ENCODE results near the gene NFX1.
"Not testable (repeated sequence)": the region's sequence is repeated elsewhere in the genome, so short reads cannot be mapped to it uniquely, and the experiment has no call there.

NFX1 gene

DNA sequence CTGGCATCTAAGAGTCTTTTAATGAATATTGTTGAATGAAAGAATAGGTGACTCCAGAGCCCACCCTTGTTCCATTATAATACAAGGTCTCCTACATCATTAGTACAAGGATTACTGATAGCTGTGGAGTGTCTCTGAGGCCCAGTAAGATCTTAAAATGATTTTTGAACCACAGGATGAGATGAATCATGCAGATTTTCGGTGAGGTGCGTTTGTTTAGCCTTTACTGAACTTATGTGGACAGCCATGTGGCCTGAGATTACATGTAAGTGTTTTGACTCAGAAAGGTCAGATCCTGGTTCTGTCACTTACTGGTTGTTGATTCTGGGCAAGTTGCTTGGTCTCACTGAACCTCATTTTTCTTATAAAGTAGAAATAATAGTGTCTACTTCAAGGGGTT is 21.6 kb downstream of the NFX1 start:
- DNase-seq = no peak

DNA sequence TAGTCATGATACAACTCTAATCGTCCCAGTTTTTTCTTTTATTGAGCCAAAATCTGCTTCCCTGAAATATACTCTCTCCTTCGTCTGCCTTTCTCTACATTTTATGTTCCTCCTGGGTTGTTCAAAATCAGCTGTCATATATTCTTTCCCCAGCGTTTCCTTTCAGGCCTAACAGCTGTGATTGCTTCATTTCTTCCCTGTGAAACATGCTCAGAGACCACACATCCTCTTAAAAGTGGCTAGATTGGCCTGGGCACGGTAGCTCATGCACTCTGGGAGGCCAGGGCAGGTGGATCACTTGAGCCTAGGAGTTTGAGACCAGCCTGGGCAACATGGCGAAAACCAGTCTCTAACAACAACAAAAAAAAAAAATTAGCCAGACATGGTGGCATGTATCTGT is 25.1 kb downstream of the NFX1 start:
- DNase-seq = no peak

DNA sequence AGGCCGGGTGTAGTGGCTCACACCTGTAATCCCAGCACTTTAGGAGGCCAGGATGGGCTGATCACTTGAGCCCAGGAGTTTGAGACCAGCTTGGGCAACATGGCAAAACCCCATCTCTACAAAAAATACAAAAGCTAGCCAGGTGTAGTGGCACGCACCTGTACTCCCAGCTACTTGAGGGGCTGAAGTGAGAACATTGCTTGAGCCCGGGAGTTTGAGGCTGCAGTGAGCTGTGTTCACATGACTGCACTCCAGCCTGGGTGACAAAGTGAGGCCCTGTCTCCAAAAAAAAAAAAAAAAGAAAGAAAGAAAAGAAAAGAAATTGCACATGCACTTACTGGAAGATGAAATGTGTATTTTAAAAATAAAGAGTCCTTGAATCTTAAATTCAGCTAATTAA is 26.8 kb downstream of the NFX1 start:
- DNase-seq = not testable (repeated sequence)

DNA sequence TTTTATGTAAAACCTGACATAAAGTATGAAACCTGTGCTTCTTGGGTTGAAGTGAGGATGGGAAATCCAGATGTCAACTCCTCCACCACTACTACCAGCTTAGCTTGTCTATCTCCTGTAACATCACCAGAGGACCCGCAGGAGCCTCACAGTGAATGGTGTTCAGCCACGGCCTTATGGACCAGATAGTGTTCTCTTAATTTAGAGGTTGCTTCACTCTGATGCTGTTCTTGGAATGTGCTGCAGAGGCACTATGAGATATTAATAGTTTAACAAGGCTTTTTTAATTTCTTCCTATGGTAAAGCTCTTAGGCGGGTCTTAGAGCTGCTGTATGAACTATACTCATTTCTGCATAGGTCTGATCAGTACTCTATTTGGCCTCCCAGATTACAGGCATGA is 27.9 kb downstream of the NFX1 start:
- no peak for DNase-seq

DNA sequence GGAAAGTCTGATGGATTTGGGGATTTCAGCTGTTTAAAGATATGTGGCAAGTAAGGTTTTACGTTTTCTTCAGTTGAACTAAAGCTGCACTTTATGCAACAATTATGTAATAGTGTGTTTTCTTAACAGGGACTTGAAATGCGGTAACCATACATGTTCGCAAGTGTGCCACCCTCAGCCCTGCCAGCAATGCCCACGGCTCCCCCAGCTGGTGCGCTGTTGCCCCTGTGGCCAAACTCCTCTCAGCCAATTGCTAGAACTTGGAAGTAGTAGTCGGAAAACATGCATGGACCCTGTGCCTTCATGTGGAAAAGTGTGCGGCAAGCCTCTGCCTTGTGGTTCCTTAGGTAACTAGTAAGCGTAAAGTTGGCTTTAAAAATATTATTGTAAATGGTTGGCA is 28.5 kb downstream of the NFX1 start:
- DNase-seq = peak; percentile 2 to 10

DNA sequence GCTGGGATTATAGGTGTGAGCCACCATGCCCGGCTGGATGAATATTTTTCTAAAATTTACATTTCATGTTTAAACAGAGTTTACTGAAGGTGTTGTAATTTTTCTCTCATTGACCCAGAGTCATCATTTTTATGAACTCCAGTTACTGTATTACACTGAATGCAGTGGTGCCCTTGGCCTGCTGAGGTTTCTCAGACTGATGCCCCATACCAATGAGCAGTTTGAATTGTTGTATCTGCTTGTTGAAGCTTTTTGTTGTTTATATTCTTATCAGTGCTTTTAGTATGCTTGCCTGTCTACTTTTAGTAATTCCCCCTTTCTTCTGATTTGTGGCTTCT is 29.9 kb downstream of the NFX1 start:
- no peak for DNase-seq

DNA sequence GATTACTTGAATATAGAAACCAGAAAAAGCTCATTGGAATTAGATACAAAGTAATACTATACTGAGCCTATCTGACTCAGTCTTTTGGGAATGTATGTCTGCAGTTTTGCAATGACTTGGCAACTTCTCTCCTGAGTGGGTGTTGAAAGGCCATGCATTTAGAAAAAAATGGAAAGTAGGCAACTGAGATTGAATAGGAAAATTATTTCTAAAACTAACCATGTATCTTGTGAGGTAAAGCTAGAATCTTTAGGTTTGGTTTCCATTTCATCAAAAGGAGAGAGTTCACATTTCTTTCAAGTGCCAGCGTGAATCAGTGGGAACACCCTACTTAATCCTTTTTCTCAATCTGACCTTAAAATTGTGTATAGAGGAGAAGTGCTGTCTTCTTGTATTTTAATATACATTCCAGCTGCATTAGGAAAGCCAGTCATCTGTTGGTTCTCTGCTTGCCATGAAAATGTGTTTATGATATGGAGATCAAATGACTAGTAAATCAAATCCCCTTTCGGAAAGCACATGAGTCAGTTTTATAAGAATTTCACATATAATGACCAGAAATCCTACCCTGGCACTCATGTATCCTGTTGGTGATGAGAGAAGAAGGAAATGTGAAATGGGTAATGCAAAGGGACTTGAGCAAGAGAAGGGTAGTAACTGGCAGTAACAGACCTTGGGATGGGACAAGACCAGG is 30.4 kb downstream of the NFX1 start:
- DNase-seq = peak; percentile 30 to 55

DNA sequence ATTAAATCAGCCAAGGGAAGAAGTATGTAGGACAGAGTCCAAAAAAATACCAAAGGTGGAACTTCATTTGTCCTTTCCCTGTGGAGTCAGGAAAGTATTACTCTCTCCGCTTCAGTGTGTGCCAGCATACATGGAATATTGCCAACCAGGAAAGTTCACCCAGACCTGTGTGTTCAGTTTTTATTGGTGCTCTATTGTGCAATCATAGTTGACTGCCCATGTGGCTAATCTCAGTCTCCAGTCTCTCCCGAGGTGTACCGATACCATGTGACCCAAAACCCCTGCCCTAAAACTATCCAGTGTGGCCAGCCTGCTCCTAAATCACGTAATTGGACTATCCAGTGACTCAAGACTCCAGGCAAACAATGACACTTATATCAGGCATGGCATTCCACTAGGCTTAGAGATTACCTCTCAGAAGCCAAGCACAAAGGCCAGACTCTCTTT is 38.8 kb downstream of the NFX1 start:
- DNase-seq = no peak

DNA sequence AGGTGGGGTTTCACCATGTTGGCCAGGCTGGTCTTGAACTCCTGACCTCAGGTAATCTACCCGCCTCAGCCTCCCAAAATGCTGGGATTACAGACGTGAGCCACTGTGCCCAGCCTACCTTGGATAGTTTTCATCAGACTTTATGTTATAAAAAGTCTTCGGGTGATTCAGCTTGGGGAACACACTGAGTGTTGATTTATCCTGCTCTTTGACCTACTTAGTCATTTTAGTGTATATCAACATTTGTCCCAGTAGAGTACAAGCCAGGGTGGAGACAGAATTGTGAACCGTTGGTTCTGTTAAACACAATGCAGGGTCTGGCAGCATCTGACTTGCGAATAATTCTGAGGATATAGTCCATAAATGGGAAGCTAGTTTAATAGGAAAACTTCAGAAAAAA is 39.7 kb downstream of the NFX1 start:
- no peak for DNase-seq

DNA sequence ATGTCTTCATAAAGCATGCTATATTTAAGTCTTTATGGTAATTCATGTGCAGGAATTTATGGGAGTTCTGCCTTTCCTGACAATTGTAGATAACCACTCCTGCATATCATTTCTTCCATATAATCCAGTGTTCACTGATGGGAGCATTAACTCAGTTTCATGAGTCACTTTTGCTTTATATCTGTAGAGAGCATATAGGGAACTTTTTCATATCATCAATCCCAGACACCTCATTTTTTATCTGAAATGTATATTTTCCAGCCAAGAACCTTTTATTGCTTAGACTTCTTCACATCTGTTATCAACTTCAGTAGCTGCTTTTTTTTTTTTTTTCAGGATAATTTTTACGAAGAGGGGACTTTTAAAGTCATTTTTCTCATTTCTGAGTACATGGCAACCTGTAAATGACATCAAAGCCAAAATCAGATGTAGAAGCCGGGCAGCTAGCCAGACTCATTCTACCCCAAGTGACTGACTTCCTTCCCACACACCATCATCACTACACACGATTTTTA is 41.1 kb downstream of the NFX1 start:
- DNase-seq = no peak

DNA sequence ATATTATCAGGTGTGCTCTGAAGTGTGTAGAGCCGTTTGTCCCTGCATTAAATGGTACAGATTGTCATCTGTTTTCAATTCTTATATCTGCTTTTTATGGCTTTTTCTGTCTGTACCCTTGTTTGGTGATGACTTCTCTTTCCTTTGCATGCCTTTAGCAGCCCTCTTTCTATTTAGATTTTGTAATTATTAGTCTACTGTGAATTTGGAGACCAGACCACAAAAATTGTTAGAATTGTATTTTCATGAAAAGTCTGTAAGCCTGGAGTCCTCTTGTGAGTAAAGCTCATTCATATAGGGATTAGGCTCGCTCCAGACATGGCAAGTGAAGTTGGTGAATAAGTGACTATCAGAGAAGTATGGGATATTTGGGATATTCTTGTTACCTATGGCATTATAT is 41.7 kb downstream of the NFX1 start:
- no peak for DNase-seq

DNA sequence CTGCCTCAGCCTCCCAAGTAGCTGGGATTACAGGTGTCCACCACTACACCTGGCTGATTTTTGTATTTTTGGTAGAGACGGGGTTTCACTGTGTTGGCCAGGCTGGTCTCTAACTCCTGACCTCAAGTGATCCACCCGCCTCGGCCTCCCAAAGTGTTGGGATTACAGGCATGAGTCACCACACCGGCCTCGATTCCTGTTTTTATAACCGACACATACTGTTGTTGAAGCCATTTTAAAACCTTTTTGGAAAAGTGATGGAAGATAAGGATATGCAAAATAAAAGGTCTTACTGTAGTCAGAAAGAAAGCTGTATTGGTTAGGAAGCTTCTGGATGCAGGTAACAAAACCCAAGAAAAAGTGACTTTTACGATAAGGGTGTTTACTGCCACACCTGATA is 42.6 kb downstream of the NFX1 start:
- DNase-seq = not testable (repeated sequence)

DNA sequence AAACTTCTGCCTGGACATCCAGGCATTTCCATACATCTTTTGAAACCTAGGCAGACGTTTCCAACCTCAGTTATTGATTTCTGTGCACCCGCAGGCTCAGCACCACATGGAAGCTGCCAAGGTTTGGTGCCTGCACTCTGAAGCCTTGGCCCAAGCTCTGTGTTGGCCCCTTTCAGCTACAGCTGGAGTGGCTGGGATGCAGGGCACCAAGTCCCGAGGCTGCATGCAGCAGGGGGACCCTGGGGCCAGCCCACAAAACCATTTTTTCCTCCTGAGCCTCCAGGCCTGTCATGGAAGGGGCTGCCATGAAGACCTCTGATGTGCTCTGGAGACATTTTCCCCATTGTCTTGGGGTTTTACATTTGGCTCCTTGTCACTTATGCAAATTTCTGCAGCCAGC is 49.9 kb downstream of the NFX1 start:
- no peak for DNase-seq

DNA sequence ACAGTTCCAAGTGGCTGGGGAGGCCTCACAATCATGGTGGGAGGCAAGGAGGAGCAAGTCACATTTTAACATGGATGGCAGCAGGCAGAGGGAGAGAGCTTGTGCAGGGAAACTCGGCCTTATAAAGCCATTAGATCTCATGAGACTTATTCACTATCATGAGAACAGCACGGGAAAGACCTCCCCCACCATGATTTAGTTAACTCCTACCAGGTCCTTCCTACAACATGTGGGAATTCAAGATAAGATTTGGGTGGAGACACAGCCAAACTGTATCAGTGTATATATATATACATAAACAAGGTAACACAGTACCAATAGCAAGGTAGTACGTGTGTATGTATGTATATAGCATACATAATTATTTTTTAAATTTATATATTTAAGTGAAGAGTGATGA is 50.9 kb downstream of the NFX1 start:
- DNase-seq = no peak

DNA sequence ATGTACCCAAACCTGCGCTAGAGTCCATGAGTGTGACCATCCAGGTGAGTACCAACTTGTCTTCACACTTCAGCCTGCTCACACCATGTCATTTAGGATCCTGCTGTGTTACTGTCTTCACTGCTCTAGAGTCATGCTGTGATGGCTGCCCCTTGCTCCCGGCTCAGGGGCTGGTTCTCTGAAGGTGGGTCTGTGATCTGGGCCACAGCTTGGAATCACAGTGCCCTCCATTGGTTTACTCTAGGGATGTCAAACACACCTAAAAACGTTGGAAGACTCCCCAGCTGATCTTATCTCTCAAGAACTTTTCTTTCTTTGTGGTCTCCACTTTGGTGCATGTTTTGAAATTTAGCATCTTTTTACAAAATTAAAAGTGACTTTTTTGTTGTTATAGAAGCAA is 53.8 kb downstream of the NFX1 start:
- no peak for DNase-seq

DNA sequence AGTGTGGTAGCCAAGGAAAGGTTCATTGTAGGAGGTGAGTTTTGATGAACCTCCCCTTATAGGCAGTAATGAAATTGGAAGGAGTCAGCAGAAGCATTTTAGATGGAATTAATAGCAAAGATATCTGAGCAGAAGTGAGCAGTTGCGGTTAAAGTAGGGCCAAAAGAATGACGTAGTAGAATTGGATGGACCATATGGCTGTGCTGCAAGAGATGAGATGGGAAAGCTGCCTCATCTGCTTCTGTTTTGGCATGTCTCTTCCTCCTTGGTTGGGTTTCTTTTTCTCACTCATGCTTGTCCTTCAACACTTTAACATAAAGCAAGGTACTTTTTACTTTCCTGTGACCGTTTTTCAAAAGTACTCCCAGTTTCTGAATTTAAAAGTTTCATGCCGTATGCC is 56.2 kb downstream of the NFX1 start:
- DNase-seq = no peak

DNA sequence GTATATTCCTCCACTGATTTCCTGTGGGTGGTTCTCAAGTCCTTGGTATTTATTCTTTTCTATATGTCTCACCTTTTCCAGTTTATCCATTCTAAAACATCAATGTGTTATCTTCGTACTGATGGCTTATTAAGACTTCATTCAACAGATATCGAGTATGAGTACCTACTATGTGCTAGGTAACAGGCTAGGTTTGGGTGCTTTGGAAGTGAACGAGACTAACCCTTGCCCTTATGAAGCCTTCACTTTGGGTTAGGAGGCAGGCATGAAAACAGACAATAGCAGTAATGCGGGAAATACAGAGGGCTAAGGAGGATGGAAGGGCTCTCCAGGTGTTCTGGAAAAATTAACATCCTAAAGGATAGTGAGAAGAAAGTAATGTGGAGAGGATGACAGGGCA is 58.7 kb downstream of the NFX1 start:
- DNase-seq = no peak

DNA sequence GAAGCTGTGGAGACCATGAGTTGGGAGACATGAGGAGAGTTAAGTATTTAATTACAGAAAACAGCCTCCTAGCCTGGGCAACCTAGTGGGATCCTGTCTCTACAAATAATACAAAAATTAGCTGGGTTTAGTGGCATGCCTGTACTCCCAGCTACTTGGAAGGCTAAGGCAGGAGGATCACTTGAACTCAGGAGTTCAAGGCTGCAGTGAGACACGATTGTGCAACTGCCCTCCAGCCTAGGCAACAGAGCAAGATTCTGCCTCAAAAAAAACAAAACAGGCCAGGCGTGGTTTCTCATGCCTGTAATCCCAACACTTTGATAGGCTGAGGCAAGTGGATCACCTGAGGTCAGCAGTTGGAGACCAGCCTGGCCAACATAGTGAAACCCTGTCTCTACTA is 59.4 kb downstream of the NFX1 start:
- no peak for DNase-seq

DNA sequence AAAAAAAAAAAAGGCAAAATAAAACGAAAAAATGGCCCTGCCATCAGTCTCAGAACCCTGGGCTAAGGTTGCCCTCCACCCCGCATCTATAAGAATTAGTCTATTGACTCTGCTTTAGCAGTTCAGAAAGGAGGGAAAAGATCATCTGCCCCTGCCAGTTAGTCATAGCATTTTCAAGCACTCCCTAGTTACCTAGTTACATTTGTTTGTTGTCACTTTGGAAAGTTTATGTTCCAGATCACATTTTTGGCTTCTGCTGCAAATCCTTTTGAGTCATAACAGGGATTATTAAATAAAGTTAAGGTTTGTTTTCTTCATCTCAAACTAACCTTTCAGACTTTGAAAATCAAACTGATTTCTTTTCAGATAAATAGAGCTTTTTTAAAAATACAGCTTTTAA is 60.0 kb downstream of the NFX1 start:
- DNase-seq = peak in 1 of 2 donors; percentile 2

DNA sequence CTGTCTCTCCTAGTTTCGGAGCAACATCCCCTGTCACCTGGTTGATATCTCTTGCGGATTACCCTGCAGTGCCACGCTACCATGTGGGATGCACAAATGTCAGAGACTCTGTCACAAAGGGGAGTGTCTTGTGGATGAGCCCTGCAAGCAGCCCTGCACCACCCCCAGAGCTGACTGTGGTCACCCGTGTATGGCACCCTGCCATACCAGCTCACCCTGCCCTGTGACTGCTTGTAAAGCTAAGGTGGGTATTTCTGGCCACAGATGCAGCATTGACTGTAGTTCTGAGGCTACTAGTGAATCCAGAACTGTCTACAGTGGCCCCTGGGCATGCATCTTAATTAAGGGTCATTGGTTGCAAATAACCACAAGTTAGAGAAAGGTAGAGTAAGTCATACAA is 61.2 kb downstream of the NFX1 start:
- DNase-seq = no peak

DNA sequence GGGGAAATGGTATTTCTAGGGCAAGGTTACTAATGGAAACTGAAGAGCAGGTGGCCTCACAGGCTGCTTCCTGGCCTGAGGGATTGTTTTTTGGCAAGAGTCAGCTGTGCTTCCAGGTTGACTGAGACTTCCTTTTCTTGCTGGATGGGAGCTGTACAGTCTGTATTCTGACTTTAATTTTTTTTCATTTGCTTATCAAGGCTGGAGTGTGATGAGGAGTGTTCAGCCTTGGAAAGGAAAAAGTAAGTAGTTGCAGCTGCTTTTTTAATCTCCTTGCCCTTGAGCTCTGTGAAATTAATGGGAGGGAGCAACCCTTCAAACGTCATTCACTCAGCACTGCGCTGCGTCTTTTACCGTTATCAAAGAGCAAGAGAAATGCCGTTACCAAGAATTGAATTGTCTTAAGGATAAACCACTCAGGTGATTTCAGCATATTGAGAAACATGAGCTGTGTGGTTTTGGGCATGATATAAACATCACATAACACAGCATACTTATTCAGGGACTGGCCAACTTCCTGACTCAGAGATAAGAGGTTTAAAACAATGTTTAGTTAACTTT is 64.4 kb downstream of the NFX1 start:
- no peak for DNase-seq

DNA sequence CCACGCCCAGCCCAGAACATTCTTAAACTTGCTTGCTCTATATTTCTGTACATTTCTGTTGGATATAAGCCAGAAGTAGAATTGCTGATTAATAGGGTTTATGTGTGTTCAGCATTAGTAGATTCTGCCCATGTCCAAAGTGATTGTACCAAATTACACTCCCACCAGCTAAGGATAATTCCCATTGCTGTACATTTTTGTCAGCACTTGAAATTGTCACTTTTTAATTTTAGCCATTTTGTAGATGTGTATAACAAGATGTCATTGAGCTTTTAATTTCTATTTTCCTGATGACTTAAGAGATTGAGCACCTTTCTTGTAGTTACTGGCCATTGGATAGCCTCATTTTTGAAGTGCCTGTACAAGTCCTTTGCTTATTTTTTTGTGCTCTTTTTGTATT is 65.6 kb downstream of the NFX1 start:
- no peak for DNase-seq

DNA sequence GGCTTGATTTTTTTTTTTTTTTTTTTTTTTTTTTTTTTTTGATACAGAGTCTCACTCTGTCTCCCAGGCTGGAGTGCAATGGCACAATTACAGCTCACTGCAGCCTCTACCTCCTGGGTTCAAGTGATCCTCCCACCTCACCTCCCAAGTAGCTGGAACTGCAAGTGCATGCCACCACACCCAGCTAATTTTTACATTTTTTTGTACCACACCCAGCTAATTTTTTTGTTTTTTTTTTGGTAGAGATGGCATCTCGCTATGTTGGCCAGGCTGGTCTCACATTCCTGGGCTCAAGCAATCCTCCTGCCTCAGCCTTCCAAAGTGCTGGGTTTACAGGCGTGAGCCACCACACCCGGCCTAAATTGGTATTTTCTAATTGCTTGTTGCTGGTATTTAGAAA is 68.3 kb downstream of the NFX1 start:
- not testable (repeated sequence) for DNase-seq

DNA sequence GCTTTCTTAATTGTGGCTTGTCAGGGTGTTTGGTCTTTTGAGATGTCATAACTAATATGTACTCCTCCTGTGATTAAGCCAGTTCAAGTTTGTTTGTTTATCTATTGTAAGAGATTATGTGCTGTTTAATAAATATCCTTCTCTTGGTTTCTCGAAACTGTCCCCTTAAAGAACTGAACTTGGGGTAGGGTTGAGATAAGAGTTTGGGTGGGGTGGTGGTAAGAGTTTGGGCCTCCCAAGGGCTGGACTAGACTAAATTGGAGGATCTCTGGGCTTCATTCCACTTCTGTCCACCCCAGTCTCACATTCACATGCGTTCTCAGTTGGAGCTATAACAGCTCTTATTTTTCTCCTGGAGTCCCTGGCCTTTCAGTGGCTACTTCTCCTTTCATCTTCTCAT is 73.8 kb downstream of the NFX1 start:
- no peak for DNase-seq

DNA sequence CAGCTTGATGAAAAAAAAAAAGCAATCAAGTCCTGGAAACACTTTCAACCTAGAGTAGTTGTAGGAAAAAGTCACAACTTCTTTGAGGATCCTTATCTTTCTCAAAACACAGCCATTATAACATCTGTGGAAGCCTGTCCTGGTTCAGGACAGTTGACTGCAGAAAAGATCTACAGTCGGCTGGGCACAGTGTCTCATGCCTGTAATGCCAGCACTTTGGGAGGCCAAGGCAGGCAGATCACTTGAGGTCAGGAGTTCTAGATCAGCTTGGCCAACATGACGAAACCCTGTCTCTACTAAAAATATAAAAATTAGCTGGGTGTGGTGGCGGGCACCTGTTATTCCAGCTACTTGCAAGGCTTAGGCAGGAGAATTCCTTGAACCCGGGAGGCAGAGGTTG is 74.5 kb downstream of the NFX1 start:
- not testable (repeated sequence) for DNase-seq

All from inflammatory macrophage treated with lipopolysaccharide for 1 hour (primary cell).